Heart left ventricle (tissue), 13 donors: Measurements from ENCODE around the gene VGLL4.
"Not testable (repeated sequence)": the region's sequence is repeated elsewhere in the genome, so short reads cannot be mapped to it uniquely, and the experiment has no call there.

Experiments
- POLR2A ChIP-seq, 2 donors: fragments of 450-650 bp; IDR thresholded peaks; one replicate each; pipeline ENCODE4 v1.6.1; 2017; ENCODE audit warnings: antibody characterized with exemption in 2 of 2, mild to moderate bottlenecking in 2 of 2, moderate library complexity in 2 of 2
- TF ChIP-seq, protein P1 (sequence below), 12 donors: fragments of 200-600 bp; sonication (generic) in 4 of 12; IDR thresholded peaks; one replicate each; pipeline versions ENCODE4 v1.5.0 to v1.8.0; 2018 to 2022; ENCODE audit warnings: antibody characterized with exemption in 12 of 12, mild to moderate bottlenecking in 5 of 12
- donor health status: ischemic (EF 13 %, LVEDD 7.1; RV severe dilation, severe dysfunction).
- donor health status: DM: no; HTN: yes; CAD: no.
- donor health status: DM: no; HTN: no; CAD: no.
- donor health status: ischemic (EF 25% LVEDD 6.9; RV normal size, moderate dysfunction).
- donor health status: ischemic (EF 25% LVEDD 5.7; RV mildly dilated, moderate dysfunction).
- donor health status: ischemic (EF 35%, LVEDD 5.7; RV mildly dilated, moderate dysfunction).
- donor health status: nonischemic (EF 11% LVEDD 7.7; RV severe dilation, severe dysfunction).
- donor health status: DM: yes; HTN: yes; CAD: no.
- donor health status: PGD.
- donor health status: ischemic (EF 29% LVEDD 5.4; RV normal size, mild dysfunction).
- donor health status: nonischemic (EF 23%, LVEDD 6.1; RV moderate dilation, normal function).

DNA sequence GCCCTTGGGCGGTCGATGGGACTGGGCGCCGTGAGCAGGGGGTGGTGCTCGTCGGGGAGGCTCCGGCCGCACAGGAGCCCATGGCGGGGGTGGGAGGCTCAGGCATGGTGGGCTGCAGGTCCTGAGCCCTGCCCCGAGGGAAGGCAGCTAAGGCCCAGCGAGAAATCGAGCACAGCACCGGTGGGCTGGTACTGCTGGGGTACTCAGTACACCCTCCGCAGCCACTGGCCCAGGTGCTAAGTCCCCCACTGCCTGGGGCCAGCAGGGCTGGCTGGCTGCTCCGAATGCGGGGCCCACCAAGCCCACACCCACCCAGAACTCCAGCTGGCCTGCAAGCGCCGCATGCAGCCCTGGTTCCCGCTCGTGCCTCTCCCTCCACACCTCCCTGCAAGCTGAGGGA, 132.1 kb downstream of the VGLL4 start:
- TF ChIP-seq, protein P1, sequence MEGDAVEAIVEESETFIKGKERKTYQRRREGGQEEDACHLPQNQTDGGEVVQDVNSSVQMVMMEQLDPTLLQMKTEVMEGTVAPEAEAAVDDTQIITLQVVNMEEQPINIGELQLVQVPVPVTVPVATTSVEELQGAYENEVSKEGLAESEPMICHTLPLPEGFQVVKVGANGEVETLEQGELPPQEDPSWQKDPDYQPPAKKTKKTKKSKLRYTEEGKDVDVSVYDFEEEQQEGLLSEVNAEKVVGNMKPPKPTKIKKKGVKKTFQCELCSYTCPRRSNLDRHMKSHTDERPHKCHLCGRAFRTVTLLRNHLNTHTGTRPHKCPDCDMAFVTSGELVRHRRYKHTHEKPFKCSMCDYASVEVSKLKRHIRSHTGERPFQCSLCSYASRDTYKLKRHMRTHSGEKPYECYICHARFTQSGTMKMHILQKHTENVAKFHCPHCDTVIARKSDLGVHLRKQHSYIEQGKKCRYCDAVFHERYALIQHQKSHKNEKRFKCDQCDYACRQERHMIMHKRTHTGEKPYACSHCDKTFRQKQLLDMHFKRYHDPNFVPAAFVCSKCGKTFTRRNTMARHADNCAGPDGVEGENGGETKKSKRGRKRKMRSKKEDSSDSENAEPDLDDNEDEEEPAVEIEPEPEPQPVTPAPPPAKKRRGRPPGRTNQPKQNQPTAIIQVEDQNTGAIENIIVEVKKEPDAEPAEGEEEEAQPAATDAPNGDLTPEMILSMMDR (IDR thresholded peaks at IDR 0.05) = not testable (repeated sequence)
- TF ChIP-seq POLR2A (IDR thresholded peaks at IDR 0.05) = not testable (repeated sequence)
